HepG2 (cell line): Measurements from ENCODE around the gene SP3. TPM values are rescaled to one million over a fixed set of nuclear protein-coding genes. Genes with fewer than 3 reads are reported as not detected.

Source experiments
- CBX2 ChIP-seq, 2 experiments: fragments of 200-600 bp in 1 of 2; sonication (generic); formaldehyde crosslinking in 1 of 2; IDR thresholded peaks; 2 replicates each; pipeline versions ENCODE4 v1.7.0 to v1.8.1; 2018 to 2022; ENCODE audit warnings: low read depth in 2 of 2, low read length in 1 of 2, mild to moderate bottlenecking in 1 of 2, missing genetic modification reagents in 1 of 2
- FOXA1 ChIP-seq, 2 experiments: fragments of 450-650 bp in 1 of 2; sonication (generic) in 1 of 2; formaldehyde crosslinking in 1 of 2; IDR thresholded peaks; 2 replicates each; pipeline versions ENCODE4 v1.4.0 to v1.6.1; 2016 to 2020; ENCODE audit warnings: missing genetic modification reagents in 1 of 2
- MEIS2 ChIP-seq: sonication (generic); formaldehyde crosslinking; IDR thresholded peaks from 2 replicates; pipeline ENCODE4 v1.9.0; 2021; ENCODE audit warnings: mild to moderate bottlenecking, missing genetic modification reagents
- MXD4 ChIP-seq: IDR thresholded peaks from 2 replicates; pipeline ENCODE4 v1.6.1; 2016; ENCODE audit warnings: mild to moderate bottlenecking, missing biosample characterization, missing genetic modification reagents
- NKX3-1 ChIP-seq: sonication (generic); formaldehyde crosslinking; IDR thresholded peaks from 2 replicates; pipeline ENCODE4 v1.5.0; 2020; ENCODE audit warnings: missing genetic modification reagents
- RAD51 ChIP-seq: fragments of 450-650 bp; IDR thresholded peaks from 2 replicates; pipeline ENCODE4 v1.6.1; 2016; ENCODE audit warnings: borderline replicate concordance
- RFXAP ChIP-seq: sonication (generic); formaldehyde crosslinking; IDR thresholded peaks from 2 replicates; pipeline ENCODE4 v1.4.0; 2020; ENCODE audit warnings: missing genetic modification reagents, borderline replicate concordance
- SIN3B ChIP-seq: fragments of 150-350 bp; IDR thresholded peaks from 2 replicates; pipeline ENCODE4 v1.6.1; 2014; ENCODE audit warnings: low read length
- STAT6 ChIP-seq: sonication (generic); formaldehyde crosslinking; IDR thresholded peaks from 2 replicates; pipeline ENCODE4 v1.4.0; 2020; ENCODE audit warnings: missing genetic modification reagents, mild to moderate bottlenecking, borderline replicate concordance
- ZBTB37 ChIP-seq: sonication (generic); formaldehyde crosslinking; IDR thresholded peaks from 2 replicates; pipeline ENCODE4 v1.4.0; 2020; ENCODE audit warnings: mild to moderate bottlenecking, missing genetic modification reagents
- ZNF124 ChIP-seq: sonication (generic); formaldehyde crosslinking; IDR thresholded peaks from 2 replicates; pipeline ENCODE4 v1.4.0; 2020; ENCODE audit warnings: missing genetic modification reagents
- ZNF274 ChIP-seq: sonication (generic); formaldehyde crosslinking; IDR thresholded peaks from 2 replicates; pipeline ENCODE4 v1.5.1; 2020; ENCODE audit warnings: mild to moderate bottlenecking, missing genetic modification reagents
- ZNF276 ChIP-seq: sonication (generic); formaldehyde crosslinking; IDR thresholded peaks from 2 replicates; pipeline ENCODE4 v1.4.0; 2020; ENCODE audit warnings: mild to moderate bottlenecking, low read depth, missing genetic modification reagents
- ZNF292 ChIP-seq: sonication (generic); formaldehyde crosslinking; IDR thresholded peaks from 2 replicates; pipeline ENCODE4 v1.8.1; 2022; ENCODE audit warnings: mild to moderate bottlenecking, low read depth, missing genetic modification reagents, borderline replicate concordance
- ZNF431 ChIP-seq: sonication (generic); formaldehyde crosslinking; IDR thresholded peaks from 2 replicates; pipeline ENCODE4 v1.9.0; 2022; ENCODE audit warnings: missing genetic modification reagents, low read depth, mild to moderate bottlenecking, borderline replicate concordance
- ZNF543 ChIP-seq: sonication (generic); formaldehyde crosslinking; IDR thresholded peaks from 2 replicates; pipeline ENCODE4 v1.4.0; 2020; ENCODE audit warnings: mild to moderate bottlenecking, missing genetic modification reagents
- ZNF558 ChIP-seq: sonication (generic); formaldehyde crosslinking; IDR thresholded peaks from 2 replicates; pipeline ENCODE4 v1.9.0; 2022; ENCODE audit warnings: mild to moderate bottlenecking, missing genetic modification reagents, borderline replicate concordance
- ZNF614 ChIP-seq: IDR thresholded peaks from 2 replicates; pipeline ENCODE4 v1.6.1; 2018; ENCODE audit warnings: missing biosample characterization, missing genetic modification reagents, inconsistent platforms, borderline replicate concordance
- ZNF616 ChIP-seq: sonication (generic); formaldehyde crosslinking; IDR thresholded peaks from 2 replicates; pipeline ENCODE4 v1.5.0; 2020; ENCODE audit warnings: low read depth, mild to moderate bottlenecking, missing genetic modification reagents
- ZNF749 ChIP-seq: sonication (generic); formaldehyde crosslinking; IDR thresholded peaks from 2 replicates; pipeline ENCODE4 v1.8.0; 2022; ENCODE audit warnings: mild to moderate bottlenecking, missing genetic modification reagents, moderate library complexity, borderline replicate concordance
- ZNF773 ChIP-seq: sonication (generic); formaldehyde crosslinking; IDR thresholded peaks from 2 replicates; pipeline ENCODE4 v1.4.0; 2020; ENCODE audit warnings: missing genetic modification reagents, borderline replicate concordance
- ZSCAN20 ChIP-seq: sonication (generic); formaldehyde crosslinking; IDR thresholded peaks from 2 replicates; pipeline ENCODE4 v1.4.0; 2020; ENCODE audit warnings: missing genetic modification reagents, mild to moderate bottlenecking, borderline replicate concordance
- polyA plus RNA-seq, 8 experiments: library from polyadenylated mRNA; depleted of rRNA in 3 of 8; stranded (reverse) in 7 of 8; unstranded in 1 of 8; fragments of >200 nt; fragmentation: Illumina TruSeq in 4 of 8; extraction: Trizol in 4 of 8; gene quantifications; 2 replicates each; pipeline versions ENCODE4 v1.2.1 to v1.2.3, GENCODE V29; 2011 to 2016; ENCODE audit warnings: low read depth in 4 of 8, missing spikeins in 1 of 8, mixed read lengths in 1 of 8; ENCODE audit not compliant: insufficient read depth in 1 of 8
- total RNA-seq, 5 experiments: library from RNA; depleted of rRNA; stranded (reverse); fragments of >200 nt; fragmentation: Illumina TruSeq; extraction: Trizol; gene quantifications; 2 replicates each; pipeline ENCODE4 v1.2.3, GENCODE V29; 2016; ENCODE audit warnings: low read depth in 1 of 5

SP3 gene
- total and polyA plus RNA-seq, 2 of the 13 experiments (the other 11 are each of a cell fraction or from before 2014, with no cell fraction given): 57.3 to 132 TPM

- TF ChIP-seq CBX2 (IDR thresholded peaks at IDR 0.05; ENCODE audit: low read depth, low read length) (no peak), CBX2 (CRISPR knock-in tag; IDR thresholded peaks at IDR 0.05; ENCODE audit: low read depth) (0 out of 2 replicates have a peak, but pooled peaks have one; percentile 72), RFXAP (CRISPR knock-in tag) (peak; percentile 81; the same call in 1 of the 2 replicates), ZNF431 (CRISPR knock-in tag) (0 out of 2 replicates have a peak, but pooled peaks have one; percentile 83), ZNF614 (peak; percentile 81), ZSCAN20 (CRISPR knock-in tag) (peak; percentile 75; the same call in 1 of the 2 replicates), RAD51 (no peak), ZNF124 (CRISPR knock-in tag) (0 out of 2 replicates have a peak, but pooled peaks have one; percentile 7), ZNF558 (CRISPR knock-in tag) (peak; percentile 92; the same call in 1 of the 2 replicates), MEIS2 (no peak; the same call in none of the 2 replicates), ZNF292 (CRISPR knock-in tag) (no peak), ZNF616 (CRISPR knock-in tag) (no peak), ZNF274 (CRISPR knock-in tag) (peak; percentile 33; the same call in 1 of the 2 replicates), ZNF773 (CRISPR knock-in tag) (peak; percentile 63; the same call in 1 of the 2 replicates), NKX3-1 (CRISPR knock-in tag) (peak; percentile 58; the same call in 1 of the 2 replicates), FOXA1 (IDR thresholded peaks at IDR 0.05) (no peak), FOXA1 (CRISPR knock-in tag; IDR thresholded peaks at IDR 0.05) (peak; percentile 34; the same call in 1 of the 2 replicates), MXD4 (CRISPR knock-in tag) (peak; percentile 65; the same call in 1 of the 2 replicates), SIN3B (no peak), ZNF749 (peak; percentile 83; the same call in 1 of the 2 replicates), ZBTB37 (CRISPR knock-in tag) (no peak), STAT6 (CRISPR knock-in tag) (peak; percentile 71; the same call in 1 of the 2 replicates), ZNF276 (CRISPR knock-in tag) (peak; percentile 91), ZNF543 (CRISPR knock-in tag) (peak; percentile 92; the same call in 1 of the 2 replicates)
Measured at GRCh38 chr2:173965372-173966025, at the start of gene SP3 (continued).
